HUDEP-2 (cell line): ENCODE data around the gene PFDN4.

ENCODE experiments used
- DNase-seq, 76 experiments: peaks; one replicate each; lab custom pipeline; 2025; ENCODE audit not compliant: unreplicated experiment in 76 of 76; lab: John Stamatoyannopoulos, UW

Gene PFDN4

GRCh38 chr20:54207743-54208547 lies at the start of gene PFDN4:
Gene PFDN4, plus strand, starts transcription at chr20:54208087. Its CDS starts 14 bp downstream, at chr20:54208101.
- peak in 74 of 76 experiments; percentile 9 to 94 (median 70) for DNase-seq

- DNase-seq = no peak
Measured at GRCh38 chr20:54158226-54158625, 49.7 kb upstream of the PFDN4 start.

- no peak for DNase-seq
Measured at GRCh38 chr20:54158856-54159418, 49.0 kb upstream of the PFDN4 start.

- DNase-seq = no peak
Measured at GRCh38 chr20:54160065-54161007, 47.6 kb upstream of the PFDN4 start.

- DNase-seq = no peak
Measured at GRCh38 chr20:54161008-54161820, 46.7 kb upstream of the PFDN4 start.

- no peak for DNase-seq
Measured at GRCh38 chr20:54161821-54162149, 46.1 kb upstream of the PFDN4 start.

- DNase-seq = no peak
Measured at GRCh38 chr20:54162378-54163009, 45.4 kb upstream of the PFDN4 start.

GRCh38 chr20:54163402-54163801 lies 44.5 kb upstream of the PFDN4 start:
- no peak for DNase-seq

- no peak for DNase-seq
Measured at GRCh38 chr20:54165014-54165413, 42.9 kb upstream of the PFDN4 start.

- DNase-seq = no peak
Measured at GRCh38 chr20:54165803-54166202, 42.1 kb upstream of the PFDN4 start.

- DNase-seq = no peak
Measured at GRCh38 chr20:54166987-54167662, 40.8 kb upstream of the PFDN4 start.

GRCh38 chr20:54167909-54168872 lies 39.7 kb upstream of the PFDN4 start:
- DNase-seq = no peak

- DNase-seq = no peak
Measured at GRCh38 chr20:54168961-54169862, 38.7 kb upstream of the PFDN4 start.

- no peak for DNase-seq
Measured at GRCh38 chr20:54170026-54170471, 37.8 kb upstream of the PFDN4 start.

- no peak for DNase-seq
Measured at GRCh38 chr20:54170963-54171362, 36.9 kb upstream of the PFDN4 start.

- DNase-seq = peak in 1 of 76 experiments; percentile 2
Measured at GRCh38 chr20:54172532-54172855, 35.4 kb upstream of the PFDN4 start.
